ENCODE results near the gene UBE2O.

Gene UBE2O

GRCh38 chr17:76369379-76369778, 83.6 kb downstream of the UBE2O start:
- Histone ChIP-seq H3K36me3 (ENCODE audit: control insufficient read depth, insufficient read depth, low read length) (no peaks in the 10 kb centered on the region), H3K9ac (no peak overlapping the region), H3K79me2 (no peaks in the 10 kb centered on the region), H3K4me2 (ENCODE audit: low read length) (no peak overlapping the region), H3K27ac (no peak overlapping the region), H3K4me3 (ENCODE audit: low read depth, low read length) (no peak overlapping the region), H3K27me3 (ENCODE audit: control insufficient read depth, insufficient read depth, low read length) (no peaks in the 10 kb centered on the region), H3K4me1 (no peaks in the 10 kb centered on the region), H2AFZ (no peak overlapping the region), H3K9me3 (ENCODE audit: control insufficient read depth, low read length) (no peaks in the 10 kb centered on the region)
- TF ChIP-seq, protein P1, sequence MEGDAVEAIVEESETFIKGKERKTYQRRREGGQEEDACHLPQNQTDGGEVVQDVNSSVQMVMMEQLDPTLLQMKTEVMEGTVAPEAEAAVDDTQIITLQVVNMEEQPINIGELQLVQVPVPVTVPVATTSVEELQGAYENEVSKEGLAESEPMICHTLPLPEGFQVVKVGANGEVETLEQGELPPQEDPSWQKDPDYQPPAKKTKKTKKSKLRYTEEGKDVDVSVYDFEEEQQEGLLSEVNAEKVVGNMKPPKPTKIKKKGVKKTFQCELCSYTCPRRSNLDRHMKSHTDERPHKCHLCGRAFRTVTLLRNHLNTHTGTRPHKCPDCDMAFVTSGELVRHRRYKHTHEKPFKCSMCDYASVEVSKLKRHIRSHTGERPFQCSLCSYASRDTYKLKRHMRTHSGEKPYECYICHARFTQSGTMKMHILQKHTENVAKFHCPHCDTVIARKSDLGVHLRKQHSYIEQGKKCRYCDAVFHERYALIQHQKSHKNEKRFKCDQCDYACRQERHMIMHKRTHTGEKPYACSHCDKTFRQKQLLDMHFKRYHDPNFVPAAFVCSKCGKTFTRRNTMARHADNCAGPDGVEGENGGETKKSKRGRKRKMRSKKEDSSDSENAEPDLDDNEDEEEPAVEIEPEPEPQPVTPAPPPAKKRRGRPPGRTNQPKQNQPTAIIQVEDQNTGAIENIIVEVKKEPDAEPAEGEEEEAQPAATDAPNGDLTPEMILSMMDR (IDR thresholded peaks at IDR 0.05), result no peak

DNA sequence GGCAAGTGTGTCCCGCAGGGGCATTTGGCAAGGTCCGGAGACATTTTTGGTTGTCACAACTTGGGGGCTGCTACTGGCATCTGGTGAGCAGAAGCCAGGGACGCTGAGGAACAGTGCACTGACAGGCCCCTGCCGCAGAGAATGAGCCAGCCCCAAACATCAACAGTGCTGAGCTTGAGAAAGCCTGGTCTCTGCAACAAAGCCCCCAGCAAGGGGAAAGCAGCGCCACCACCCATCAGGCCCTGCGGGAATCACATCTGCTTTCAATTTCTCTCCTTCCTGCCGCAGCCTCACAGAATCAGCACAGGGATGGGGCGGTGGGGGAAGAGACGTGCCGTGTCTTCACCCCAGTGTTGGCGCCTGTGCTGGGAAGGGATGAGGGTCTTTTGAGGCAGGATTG, 84.4 kb downstream of the UBE2O start:
- H2AFZ ChIP-seq, result no peak overlapping the region
- H3K27ac ChIP-seq, result no peak overlapping the region
- no peaks in the 10 kb centered on the region for H3K27me3 ChIP-seq (ENCODE audit: control insufficient read depth, insufficient read depth, low read length)
- H3K9ac ChIP-seq, result no peak overlapping the region
- H3K79me2 ChIP-seq, result no peaks in the 10 kb centered on the region
- no peaks in the 10 kb centered on the region for H3K9me3 ChIP-seq (ENCODE audit: control insufficient read depth, low read length)
- no peaks in the 10 kb centered on the region for H3K36me3 ChIP-seq (ENCODE audit: control insufficient read depth, insufficient read depth, low read length)
- no peaks in the 10 kb centered on the region for H3K4me1 ChIP-seq
- H3K4me3 ChIP-seq (ENCODE audit: low read depth, low read length), result no peak overlapping the region
- TF ChIP-seq, protein P1 (IDR thresholded peaks at IDR 0.05), result no peak
- H3K4me2 ChIP-seq (ENCODE audit: low read length), result no peak overlapping the region

DNA sequence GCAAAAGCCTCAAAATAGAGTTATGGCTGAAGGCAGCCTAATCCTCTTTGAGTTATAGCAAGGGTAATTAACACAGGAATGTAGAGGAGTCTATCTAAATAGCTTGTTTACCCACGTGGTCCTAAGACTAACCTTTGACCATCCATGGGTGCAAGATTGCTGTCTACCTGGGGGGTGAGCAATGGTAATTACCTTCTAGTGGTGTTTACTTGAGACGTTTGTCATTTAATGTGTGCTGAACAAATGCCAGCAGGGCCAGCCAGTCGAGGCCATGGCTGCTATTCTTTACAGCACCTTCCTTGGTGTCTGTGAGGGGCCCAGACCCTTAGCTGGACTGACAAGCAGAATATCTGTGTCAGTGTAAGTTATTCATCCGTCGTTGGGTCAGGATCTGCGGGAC, 85.3 kb downstream of the UBE2O start:
- Histone ChIP-seq H3K27me3 (ENCODE audit: control insufficient read depth, insufficient read depth, low read length) (no peaks in the 10 kb centered on the region), H3K27ac (no peak overlapping the region), H2AFZ (no peak overlapping the region), H3K79me2 (no peaks in the 10 kb centered on the region), H3K36me3 (ENCODE audit: control insufficient read depth, insufficient read depth, low read length) (no peaks in the 10 kb centered on the region), H3K9ac (no peak overlapping the region), H3K4me1 (no peaks in the 10 kb centered on the region), H3K4me3 (ENCODE audit: low read depth, low read length) (no peak overlapping the region), H3K9me3 (ENCODE audit: control insufficient read depth, low read length) (no peaks in the 10 kb centered on the region), H3K4me2 (ENCODE audit: low read length) (no peak overlapping the region)
- TF ChIP-seq, protein P1 (IDR thresholded peaks at IDR 0.05), result no peak

DNA sequence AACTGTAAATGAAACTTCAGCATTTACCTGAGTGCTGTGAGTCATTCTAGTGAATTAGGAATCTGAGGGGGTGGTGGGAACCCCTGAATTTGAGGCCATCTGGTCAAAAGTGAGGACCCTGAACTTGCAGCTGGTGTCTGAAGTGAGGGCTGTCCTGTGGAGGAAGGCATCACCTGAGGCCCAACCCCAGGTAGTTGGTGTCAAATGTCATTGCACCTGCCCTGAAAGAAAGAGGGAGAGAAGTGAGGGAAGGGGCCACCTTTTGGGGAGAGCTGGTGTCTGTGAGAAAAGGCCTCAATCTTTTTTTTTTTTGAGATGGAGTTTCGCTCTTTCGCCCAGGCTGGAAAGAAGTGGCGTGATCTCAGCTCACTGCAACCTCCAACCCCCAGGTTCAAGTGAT, 86.7 kb downstream of the UBE2O start:
- H3K9me3 ChIP-seq (ENCODE audit: control insufficient read depth, low read length), result no peaks in the 10 kb centered on the region
- H3K27me3 ChIP-seq (ENCODE audit: control insufficient read depth, insufficient read depth, low read length), result no peaks in the 10 kb centered on the region
- no peaks in the 10 kb centered on the region for H3K36me3 ChIP-seq (ENCODE audit: control insufficient read depth, insufficient read depth, low read length)
- H3K4me1 ChIP-seq, result no peaks in the 10 kb centered on the region
- TF ChIP-seq, protein P1 (IDR thresholded peaks at IDR 0.05), result no peak
- no peaks in the 10 kb centered on the region for H3K79me2 ChIP-seq
- no peak overlapping the region for H3K9ac ChIP-seq
- H3K27ac ChIP-seq, result no peak overlapping the region
- no peak overlapping the region for H3K4me3 ChIP-seq (ENCODE audit: low read depth, low read length)
- no peak overlapping the region for H3K4me2 ChIP-seq (ENCODE audit: low read length)
- no peak overlapping the region for H2AFZ ChIP-seq

GRCh38 chr17:76365256-76365903, 87.6 kb downstream of the UBE2O start:
- Histone ChIP-seq H3K9ac (no peak overlapping the region), H3K79me2 (no peaks in the 10 kb centered on the region), H3K27me3 (ENCODE audit: control insufficient read depth, insufficient read depth, low read length) (no peaks in the 10 kb centered on the region), H2AFZ (no peak overlapping the region), H3K4me2 (ENCODE audit: low read length) (no peak overlapping the region), H3K9me3 (ENCODE audit: control insufficient read depth, low read length) (no peaks in the 10 kb centered on the region), H3K4me1 (no peaks in the 10 kb centered on the region), H3K27ac (no peak overlapping the region), H3K36me3 (ENCODE audit: control insufficient read depth, insufficient read depth, low read length) (no peaks in the 10 kb centered on the region), H3K4me3 (ENCODE audit: low read depth, low read length) (no peak overlapping the region)
- TF ChIP-seq, protein P1 (IDR thresholded peaks at IDR 0.05), result peak; percentile 45
